Mammary epithelial cell (primary cell): Measurements from ENCODE around the gene RNU7-1.

Experiments used
- EZH2 ChIP-seq: IDR thresholded peaks from 2 replicates; pipeline ENCODE4 v1.6.1; 2012; ENCODE audit warnings: low read length, inconsistent platforms, borderline replicate concordance
- TF ChIP-seq, protein P1 (sequence below), 2 donors: IDR thresholded peaks in 1 of 2; conservative IDR thresholded peaks in 1 of 2; 2 replicates each; pipeline ENCODE4 v1.5.1; 2011 to 2012; ENCODE audit warnings: inconsistent platforms in 2 of 2, low read length in 2 of 2, mild to moderate bottlenecking in 2 of 2, control low read depth in 1 of 2, low read depth in 1 of 2; ENCODE audit not compliant: insufficient read depth in 1 of 2; ENCODE audit errors: extremely low read depth in 1 of 2

DNA sequence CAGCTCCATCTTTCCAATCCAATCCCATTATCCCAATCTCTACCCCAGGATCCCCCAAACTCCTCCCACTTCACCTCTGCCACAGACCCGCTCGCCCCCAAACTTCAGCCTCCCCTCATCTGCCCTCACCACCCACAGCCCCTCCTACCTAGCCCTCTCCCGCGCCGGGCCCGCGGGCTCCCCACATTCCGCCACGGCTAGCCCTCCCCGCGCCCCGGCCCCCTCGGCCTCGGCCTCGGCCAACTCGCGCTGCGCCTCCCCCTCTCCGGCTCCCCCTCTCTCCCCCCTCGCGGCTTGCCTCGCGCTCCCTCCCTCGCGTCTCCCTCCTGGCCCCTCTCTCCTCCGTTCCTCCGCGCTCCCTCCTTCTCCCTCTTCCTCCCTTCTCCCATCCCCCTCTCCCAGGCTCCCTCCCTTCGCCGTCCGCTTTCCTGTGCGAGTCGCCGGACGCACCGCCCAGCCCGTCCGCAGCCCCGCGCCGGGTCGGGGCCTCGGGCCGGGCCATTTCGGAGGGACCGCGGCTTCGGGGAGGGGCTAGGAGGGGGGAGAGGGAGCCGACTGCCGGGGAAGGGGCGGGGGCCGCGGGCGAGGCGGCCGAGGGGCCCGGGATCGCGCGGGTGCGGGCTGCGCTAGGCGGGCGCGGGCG, 16.1 kb upstream of the RNU7-1 start, which contains the start of gene ATN1:
- TF ChIP-seq, protein P1, sequence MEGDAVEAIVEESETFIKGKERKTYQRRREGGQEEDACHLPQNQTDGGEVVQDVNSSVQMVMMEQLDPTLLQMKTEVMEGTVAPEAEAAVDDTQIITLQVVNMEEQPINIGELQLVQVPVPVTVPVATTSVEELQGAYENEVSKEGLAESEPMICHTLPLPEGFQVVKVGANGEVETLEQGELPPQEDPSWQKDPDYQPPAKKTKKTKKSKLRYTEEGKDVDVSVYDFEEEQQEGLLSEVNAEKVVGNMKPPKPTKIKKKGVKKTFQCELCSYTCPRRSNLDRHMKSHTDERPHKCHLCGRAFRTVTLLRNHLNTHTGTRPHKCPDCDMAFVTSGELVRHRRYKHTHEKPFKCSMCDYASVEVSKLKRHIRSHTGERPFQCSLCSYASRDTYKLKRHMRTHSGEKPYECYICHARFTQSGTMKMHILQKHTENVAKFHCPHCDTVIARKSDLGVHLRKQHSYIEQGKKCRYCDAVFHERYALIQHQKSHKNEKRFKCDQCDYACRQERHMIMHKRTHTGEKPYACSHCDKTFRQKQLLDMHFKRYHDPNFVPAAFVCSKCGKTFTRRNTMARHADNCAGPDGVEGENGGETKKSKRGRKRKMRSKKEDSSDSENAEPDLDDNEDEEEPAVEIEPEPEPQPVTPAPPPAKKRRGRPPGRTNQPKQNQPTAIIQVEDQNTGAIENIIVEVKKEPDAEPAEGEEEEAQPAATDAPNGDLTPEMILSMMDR (conservative IDR thresholded peaks at IDR 0.05 in 1 of 2, IDR thresholded peaks at IDR 0.05 in 1 of 2; ENCODE audit: extremely low read depth in 1 of 2, insufficient read depth in 1 of 2, low read depth in 1 of 2, low read length in 2 of 2) = no peak
- TF ChIP-seq EZH2 = no peak
